Measurements from ENCODE around the gene CIC. TPM values are rescaled to one million over a fixed set of nuclear protein-coding genes. Genes with fewer than 3 reads are reported as not detected.

The CIC gene
- total and polyA plus RNA-seq, 2 of the 13 experiments (the other 11 are each of a cell fraction or from before 2014, with no cell fraction given) = 5.9 to 8.0 TPM

- in situ Hi-C loops (cut with HindIII; ENCODE audit: extremely low pct_ligation_motif_present, low pct_unique_long_range_greater_than_20kb) (no loop called here), intact Hi-C loops (cut with micrococcal nuclease; ENCODE audit: unreplicated experiment) (loop anchor here (1.0 to 2.0 kb wide), 2 partner anchors 9 to 23 kb away; partner anchors contain the start of genes PAFAH1B3 and PRR19)
- no peaks in the 10 kb centered on the region for H4K20me1 ChIP-seq (ENCODE audit: insufficient read depth, low read length)
- ChIA-PET CTCF (ENCODE audit: low intra/inter-chr PET ratio, low total read pairs) (interaction anchor here (1.4 to 1.5 kb wide), 2 partner anchors 36 to 193 kb away, joined by 4 to 7 read pairs; no protein-coding TSS in a partner anchor), POLR2A (no interaction called here)
- H3K79me2 ChIP-seq (ENCODE audit: insufficient read depth, low read length) = peaks cover 21% of the 10 kb centered on the region
- 4% methylated on average over 14 of the region's 37 CpGs for WGBS (ENCODE audit: low lambda C conversion rate)
- H3K4me2 ChIP-seq (ENCODE audit: low read depth, low read length) = peak overlapping the region; percentile 98
- no peaks in the 10 kb centered on the region for H3K36me3 ChIP-seq (replicated peaks in 1 of 2; ENCODE audit: control insufficient read depth in 1 of 2, insufficient read depth in 2 of 2, low read length in 2 of 2)
- BruUV-seq (replicated peaks) = TSS peak; percentile 84
- H3K9ac ChIP-seq (ENCODE audit: insufficient read depth, low read depth, low read length) = peak overlapping the region; percentile 81
- ATAC-seq = peak; percentile 66
- H3K4me3 ChIP-seq (replicated peaks in 1 of 3; ENCODE audit: insufficient read depth in 1 of 3, low read depth in 2 of 3, low read length in 3 of 3) = peak overlapping the region; percentile 89 to 92 (median 92)
- H3K27me3 ChIP-seq (ENCODE audit: control insufficient read depth in 1 of 2, insufficient read depth in 2 of 2, low read length in 2 of 2) = peaks cover 0 to 5% of the 10 kb centered on the region in 2 experiments; a peak in 1 of 5 replicates
- no peak overlapping the region for H2AFZ ChIP-seq (ENCODE audit: low read length)
- H3K4me1 ChIP-seq (ENCODE audit: insufficient read depth, low read length) = peaks cover 24% of the 10 kb centered on the region
- H3K9me3 ChIP-seq (ENCODE audit: low read length) = no peaks in the 10 kb centered on the region
- no peak for DNase-seq (ENCODE audit: low spot score)
- H3K27ac ChIP-seq (ENCODE audit: extremely low read length, insufficient read depth, low read length) = peak overlapping the region; percentile 63
- no peak for FAIRE-seq
- TF ChIP-seq ZNF768 (CRISPR knock-in tag; IDR thresholded peaks at IDR 0.05) = 0 out of 2 replicates have a peak, but pooled peaks have one; percentile 24
- peak; percentile 31; the same call in 1 of the 2 replicates for TF ChIP-seq MXD1 (CRISPR knock-in tag; IDR thresholded peaks at IDR 0.05)
- 0 out of 2 replicates have a peak, but pooled peaks have one; percentile 10 for TF ChIP-seq ZSCAN29 (CRISPR knock-in tag; conservative IDR thresholded peaks at IDR 0.05)
- peak; percentile 64; the same call in 1 of the 2 replicates for TF ChIP-seq ZNF703 (CRISPR knock-in tag; IDR thresholded peaks at IDR 0.05; ENCODE audit: borderline replicate concordance)
- no peak for TF ChIP-seq SMARCC2 (IDR thresholded peaks at IDR 0.05)
- no peak for TF ChIP-seq NR1H2 (CRISPR knock-in tag; IDR thresholded peaks at IDR 0.05; ENCODE audit: borderline replicate concordance, low read depth)
- no peak for TF ChIP-seq REL (CRISPR knock-in tag; conservative IDR thresholded peaks at IDR 0.05)
- peak; percentile 64 for TF ChIP-seq ZNF687 (CRISPR knock-in tag; IDR thresholded peaks at IDR 0.05)
- no peak for TF ChIP-seq MAFF (IDR thresholded peaks at IDR 0.05; ENCODE audit: low read depth, low read length)
- TF ChIP-seq GATA4 (IDR thresholded peaks at IDR 0.05; ENCODE audit: borderline replicate concordance, low read depth) = no peak
- TF ChIP-seq ELF1 (CRISPR knock-in tag; IDR thresholded peaks at IDR 0.05) = no peak
- no peak for TF ChIP-seq SP5 (CRISPR knock-in tag; IDR thresholded peaks at IDR 0.05; ENCODE audit: borderline replicate concordance, low read depth)
- TF ChIP-seq RFXAP (CRISPR knock-in tag; IDR thresholded peaks at IDR 0.05; ENCODE audit: borderline replicate concordance) = no peak
- 0 out of 2 replicates have a peak, but pooled peaks have one; percentile 44 for TF ChIP-seq ZNF34 (CRISPR knock-in tag; IDR thresholded peaks at IDR 0.05; ENCODE audit: borderline replicate concordance)
- TF ChIP-seq GRHL1 (CRISPR knock-in tag; conservative IDR thresholded peaks at IDR 0.05) = no peak
Measured at GRCh38 chr19:42325896-42326771, 57.1 kb downstream of the CIC start.
